GM21786 (cell line): ENCODE results near the gene PRRG1.
A peak's percentile ranks its signal among the peaks of the same experiment; 100 is the strongest.
"Not testable (repeated sequence)": the region's sequence is repeated elsewhere in the genome, so short reads cannot be mapped to it uniquely, and the experiment has no call there.

Experiments
- ATAC-seq: cut with Tn5 transposase; IDR thresholded peaks from one replicate; pipeline ENCODE4 v1.9.1; 2021; ENCODE audit not compliant: unreplicated experiment

Gene PRRG1

GRCh38 chrX:37468124-37468739, 119.1 kb downstream of the PRRG1 start:
- no peak for ATAC-seq

- ATAC-seq: no peak
Observed at GRCh38 chrX:37470711-37471110, 121.5 kb downstream of the PRRG1 start.

DNA sequence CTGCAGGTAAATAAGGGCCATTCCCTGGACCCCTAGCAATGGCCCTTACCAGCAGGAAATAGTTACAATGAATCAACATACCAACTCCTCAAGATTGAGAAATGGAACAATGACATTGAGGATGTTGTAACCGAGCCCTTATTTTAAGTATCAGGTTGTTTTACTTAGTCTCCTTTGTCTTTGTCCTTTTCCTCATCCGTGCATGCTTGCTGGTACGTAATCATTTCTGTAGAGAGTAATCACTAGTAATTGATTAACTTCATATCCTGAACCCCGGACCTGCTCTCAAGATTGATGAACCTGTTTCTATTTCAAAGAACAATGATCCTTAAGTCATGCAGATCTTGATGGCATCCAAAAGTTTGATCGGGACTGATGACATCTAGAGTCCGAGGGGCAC, 123.7 kb downstream of the PRRG1 start:
- ATAC-seq: no peak

GRCh38 chrX:37474478-37474877, 125.3 kb downstream of the PRRG1 start:
- no peak for ATAC-seq

DNA sequence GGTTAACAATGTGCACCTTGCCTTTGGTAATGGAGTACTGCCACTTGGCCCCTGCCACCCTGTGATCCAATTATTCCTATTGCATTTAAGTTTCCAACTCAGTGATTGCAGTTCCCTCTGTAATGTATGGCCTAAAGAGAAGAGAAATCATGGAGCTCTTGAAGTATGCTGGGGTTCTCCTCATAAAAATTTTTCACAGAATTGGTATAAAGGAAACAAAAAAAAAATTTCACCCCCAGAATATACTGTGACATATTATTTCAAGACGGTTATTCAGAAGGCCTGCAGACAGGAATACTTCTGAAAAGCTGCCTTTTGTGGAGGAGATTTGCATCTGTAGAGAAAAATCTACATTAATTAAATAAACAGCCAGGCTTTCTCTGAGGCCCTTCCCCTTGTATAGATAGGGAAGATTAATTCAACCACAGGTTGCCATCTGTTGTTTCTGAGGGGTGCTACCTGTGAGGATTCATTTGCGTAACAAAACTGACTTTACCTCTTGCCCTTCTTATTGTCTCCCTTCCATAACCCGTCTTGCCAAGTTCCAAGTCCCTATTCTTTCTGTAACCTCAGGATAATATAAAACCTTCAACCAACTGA, 127.5 kb downstream of the PRRG1 start:
- ATAC-seq: no peak

GRCh38 chrX:37484335-37484734, 135.2 kb downstream of the PRRG1 start:
- ATAC-seq: not testable (repeated sequence)

- ATAC-seq: no peak
Observed at GRCh38 chrX:37485429-37485828, 136.3 kb downstream of the PRRG1 start.

GRCh38 chrX:37487271-37487670, 138.1 kb downstream of the PRRG1 start:
- no peak for ATAC-seq

DNA sequence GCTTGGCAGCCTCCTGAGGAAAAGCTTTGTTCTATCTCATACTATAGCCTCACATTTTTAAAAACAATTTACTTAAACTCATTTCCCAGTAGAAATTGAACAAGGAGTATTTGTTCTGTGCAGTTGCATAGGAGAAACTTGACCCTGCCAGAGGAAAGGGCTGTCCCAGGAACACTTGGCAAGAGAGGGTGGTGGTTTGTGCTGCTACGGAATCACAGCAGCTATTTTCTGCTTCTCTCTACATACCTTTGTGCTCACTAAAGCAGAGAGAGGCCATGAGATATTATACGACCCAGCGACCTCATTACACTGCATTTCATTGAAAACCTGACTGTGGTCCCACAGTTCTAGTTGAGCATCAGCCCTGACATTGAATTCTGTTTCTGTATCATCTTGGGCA, 139.2 kb downstream of the PRRG1 start:
- no peak for ATAC-seq

GRCh38 chrX:37491686-37492085, 142.5 kb downstream of the PRRG1 start:
- no peak for ATAC-seq

DNA sequence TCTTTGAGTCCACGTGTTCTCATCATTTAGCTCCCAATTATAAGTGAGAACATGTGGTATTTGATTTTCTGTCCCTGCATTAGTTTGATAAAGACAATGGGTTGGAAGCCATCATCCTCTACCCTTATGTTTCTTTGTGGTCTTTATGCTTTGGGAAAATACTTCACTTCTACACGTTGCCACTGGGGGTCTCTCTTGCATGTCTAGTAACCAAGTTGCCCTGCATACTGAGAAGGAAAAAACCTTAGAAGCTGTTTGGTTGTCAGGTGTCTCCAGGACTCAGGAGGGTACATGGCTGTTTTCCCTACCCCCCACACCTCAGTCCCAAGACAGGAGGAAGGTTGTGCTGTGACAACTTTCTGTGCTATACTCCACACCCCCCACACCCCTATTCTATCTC, 146.6 kb downstream of the PRRG1 start:
- not testable (repeated sequence) for ATAC-seq

- not testable (repeated sequence) for ATAC-seq
Observed at GRCh38 chrX:37497126-37497525, 148.0 kb downstream of the PRRG1 start.

DNA sequence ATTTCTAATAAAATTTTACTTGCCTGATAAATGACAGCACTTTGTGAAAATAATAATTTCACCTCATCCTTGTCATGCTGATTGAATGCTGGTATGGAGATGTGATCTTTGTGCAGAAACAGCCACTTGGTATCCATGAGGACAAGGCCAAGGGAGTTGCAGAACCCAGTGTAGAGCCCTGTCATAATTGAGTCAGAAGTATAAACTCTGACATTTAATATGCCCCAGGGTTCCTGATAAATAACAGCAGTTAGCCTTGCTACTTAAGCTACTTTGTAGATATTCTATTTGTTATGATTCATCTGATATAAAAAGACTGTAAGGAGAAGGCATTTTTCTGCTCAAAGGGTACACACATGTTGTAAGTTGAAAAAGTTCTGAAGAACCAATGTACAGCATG, 149.2 kb downstream of the PRRG1 start:
- ATAC-seq: not testable (repeated sequence)

DNA sequence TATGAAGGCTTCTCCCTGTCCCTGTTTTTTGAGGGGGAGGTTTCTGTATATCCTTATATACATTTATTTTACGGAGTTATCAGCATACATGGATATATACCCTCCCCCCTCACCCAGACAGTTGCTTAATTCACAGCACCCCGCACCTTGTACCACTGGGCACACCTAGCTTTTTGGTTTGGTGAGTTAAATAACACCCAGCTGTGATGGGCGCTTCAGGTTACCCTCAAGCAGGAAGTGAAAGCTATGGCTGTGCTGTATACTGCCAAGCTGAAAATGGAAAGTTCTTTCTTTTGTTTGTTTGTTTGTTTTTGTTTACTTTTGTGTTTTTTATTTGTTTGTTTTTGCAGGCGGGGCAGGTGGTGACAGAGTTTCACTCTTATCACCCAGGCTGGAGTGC, 150.5 kb downstream of the PRRG1 start:
- ATAC-seq: peak; percentile 65

- ATAC-seq: no peak
Observed at GRCh38 chrX:37504991-37505390, 155.8 kb downstream of the PRRG1 start.
